ENCODE measurements around the gene NLRP9.

NLRP9 gene

DNA sequence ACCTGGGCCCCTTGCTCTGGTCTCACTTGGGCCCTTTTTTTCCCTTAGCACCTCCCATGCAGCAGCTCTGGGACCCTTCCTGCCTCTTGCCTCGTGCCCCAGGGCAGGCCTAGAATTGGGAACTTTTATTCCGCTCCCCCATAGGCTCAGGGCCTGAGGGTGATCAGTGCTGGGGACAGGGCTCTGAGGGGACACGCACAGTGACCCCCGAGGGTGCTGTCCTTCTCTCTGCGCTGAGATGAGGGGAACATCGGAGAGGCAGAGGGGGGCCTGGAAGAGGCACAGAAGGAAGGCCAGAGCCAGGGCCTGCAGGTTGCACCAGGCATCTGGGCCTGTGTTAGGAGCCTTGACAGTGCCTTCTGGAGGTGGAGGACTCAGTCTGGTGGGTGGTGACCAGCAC is 52.4 kb downstream of the NLRP9 start:
- H3K27ac ChIP-seq (replicated peaks) = no peak overlapping the region
- TF ChIP-seq CTCF (IDR thresholded peaks at IDR 0.05; ENCODE audit: insufficient read depth, low read length) = no peak

DNA sequence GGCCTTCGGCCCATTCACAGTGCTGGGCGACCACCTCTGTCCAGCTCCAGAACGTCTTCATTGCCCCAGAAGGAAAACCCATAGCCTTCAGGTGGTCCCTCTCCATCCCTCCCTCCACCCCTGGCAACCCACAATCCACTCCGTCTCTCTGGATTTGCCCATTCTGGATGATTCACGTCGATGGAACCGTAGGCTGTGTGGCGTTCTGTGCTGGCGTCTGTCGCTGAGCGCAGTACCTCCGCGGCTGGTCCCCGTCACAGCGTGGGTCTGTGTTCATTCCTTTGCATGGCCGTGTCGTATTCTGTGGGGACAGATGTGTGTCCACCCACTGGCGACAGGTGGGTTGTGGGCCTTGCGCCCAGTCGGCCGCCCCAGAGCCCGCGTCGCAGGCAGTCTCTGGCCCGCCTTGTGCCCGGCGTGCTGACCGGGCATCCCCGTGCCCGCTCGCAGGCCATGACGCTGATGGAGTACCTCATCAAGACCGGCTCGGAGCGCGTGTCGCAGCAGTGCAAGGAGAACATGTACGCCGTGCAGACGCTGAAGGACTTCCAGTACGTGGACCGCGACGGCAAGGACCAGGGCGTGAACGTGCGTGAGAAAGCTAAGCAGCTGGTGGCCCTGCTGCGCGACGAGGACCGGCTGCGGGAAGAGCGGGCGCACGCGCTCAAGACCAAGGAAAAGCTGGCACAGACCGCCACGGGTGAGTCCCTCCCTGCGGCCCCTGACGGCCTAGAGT is 53.1 kb downstream of the NLRP9 start:
- no peak for TF ChIP-seq SPI1 (IDR thresholded peaks at IDR 0.05; ENCODE audit: borderline replicate concordance, low read depth)
- TF ChIP-seq CTCF (IDR thresholded peaks at IDR 0.05; ENCODE audit: insufficient read depth, low read length) = no peak
- TF ChIP-seq, protein P1, sequence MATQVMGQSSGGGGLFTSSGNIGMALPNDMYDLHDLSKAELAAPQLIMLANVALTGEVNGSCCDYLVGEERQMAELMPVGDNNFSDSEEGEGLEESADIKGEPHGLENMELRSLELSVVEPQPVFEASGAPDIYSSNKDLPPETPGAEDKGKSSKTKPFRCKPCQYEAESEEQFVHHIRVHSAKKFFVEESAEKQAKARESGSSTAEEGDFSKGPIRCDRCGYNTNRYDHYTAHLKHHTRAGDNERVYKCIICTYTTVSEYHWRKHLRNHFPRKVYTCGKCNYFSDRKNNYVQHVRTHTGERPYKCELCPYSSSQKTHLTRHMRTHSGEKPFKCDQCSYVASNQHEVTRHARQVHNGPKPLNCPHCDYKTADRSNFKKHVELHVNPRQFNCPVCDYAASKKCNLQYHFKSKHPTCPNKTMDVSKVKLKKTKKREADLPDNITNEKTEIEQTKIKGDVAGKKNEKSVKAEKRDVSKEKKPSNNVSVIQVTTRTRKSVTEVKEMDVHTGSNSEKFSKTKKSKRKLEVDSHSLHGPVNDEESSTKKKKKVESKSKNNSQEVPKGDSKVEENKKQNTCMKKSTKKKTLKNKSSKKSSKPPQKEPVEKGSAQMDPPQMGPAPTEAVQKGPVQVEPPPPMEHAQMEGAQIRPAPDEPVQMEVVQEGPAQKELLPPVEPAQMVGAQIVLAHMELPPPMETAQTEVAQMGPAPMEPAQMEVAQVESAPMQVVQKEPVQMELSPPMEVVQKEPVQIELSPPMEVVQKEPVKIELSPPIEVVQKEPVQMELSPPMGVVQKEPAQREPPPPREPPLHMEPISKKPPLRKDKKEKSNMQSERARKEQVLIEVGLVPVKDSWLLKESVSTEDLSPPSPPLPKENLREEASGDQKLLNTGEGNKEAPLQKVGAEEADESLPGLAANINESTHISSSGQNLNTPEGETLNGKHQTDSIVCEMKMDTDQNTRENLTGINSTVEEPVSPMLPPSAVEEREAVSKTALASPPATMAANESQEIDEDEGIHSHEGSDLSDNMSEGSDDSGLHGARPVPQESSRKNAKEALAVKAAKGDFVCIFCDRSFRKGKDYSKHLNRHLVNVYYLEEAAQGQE (IDR thresholded peaks at IDR 0.05; ENCODE audit: insufficient replicate concordance, low read depth) = no peak
- TF ChIP-seq POLR2AphosphoS5 (IDR thresholded peaks at IDR 0.05; ENCODE audit: low read depth) = no peak
- TF ChIP-seq GABPA (IDR thresholded peaks at IDR 0.05; ENCODE audit: low read depth) = no peak
- no peak for DNase-seq (ENCODE audit: low read depth in 1 of 2, low spot score in 1 of 2)
- H3K27me3 ChIP-seq (ENCODE audit: insufficient read depth, poor library complexity, severe bottlenecking) = no peaks in the 10 kb centered on the region
- no peak overlapping the region for H3K4me3 ChIP-seq (replicated peaks; ENCODE audit: insufficient read depth, low read length)
- no peak overlapping the region for H3K27ac ChIP-seq (replicated peaks)

More for the DNA sequence above, 52.4 kb downstream of the NLRP9 start:
- DNase-seq (ENCODE audit: low read depth in 1 of 2, low spot score in 1 of 2) = no peak
- Histone ChIP-seq H3K27me3 (ENCODE audit: insufficient read depth, poor library complexity, severe bottlenecking) (no peaks in the 10 kb centered on the region), H3K4me3 (replicated peaks; ENCODE audit: insufficient read depth, low read length) (no peak overlapping the region)

- DNase-seq (ENCODE audit: low read depth in 1 of 2, low spot score in 1 of 2) = no peak
- Histone ChIP-seq H3K4me3 (replicated peaks; ENCODE audit: insufficient read depth, low read length) (no peak overlapping the region), H3K27me3 (ENCODE audit: insufficient read depth, poor library complexity, severe bottlenecking) (no peaks in the 10 kb centered on the region), H3K27ac (replicated peaks) (no peak overlapping the region)
- no peak for TF ChIP-seq POLR2AphosphoS5 (IDR thresholded peaks at IDR 0.05; ENCODE audit: low read depth)
- TF ChIP-seq CTCF (IDR thresholded peaks at IDR 0.05; ENCODE audit: insufficient read depth, low read length) = no peak
- TF ChIP-seq SPI1 (IDR thresholded peaks at IDR 0.05; ENCODE audit: borderline replicate concordance, low read depth) = no peak
Measured at GRCh38 chr19:55683449-55684261, 54.5 kb downstream of the NLRP9 start.

GRCh38 chr19:55681131-55682092 is 56.8 kb downstream of the NLRP9 start:
- no peaks in the 10 kb centered on the region for H3K27me3 ChIP-seq (ENCODE audit: insufficient read depth, poor library complexity, severe bottlenecking)
- no peak overlapping the region for H3K27ac ChIP-seq (replicated peaks)
- H3K4me3 ChIP-seq (replicated peaks; ENCODE audit: insufficient read depth, low read length) = no peak overlapping the region
- DNase-seq (ENCODE audit: low read depth in 1 of 2, low spot score in 1 of 2) = no peak
- TF ChIP-seq, protein P1 (IDR thresholded peaks at IDR 0.05; ENCODE audit: insufficient replicate concordance, low read depth) = no peak

Data from HL-60 (cell line).